ENCODE data around the gene FAXDC2.

FAXDC2 gene

GRCh38 chr5:154816891-154817492 lies 33.4 kb downstream of the FAXDC2 start:
- Histone ChIP-seq H3K4me3 (ENCODE audit: low read length) (no peak overlapping the region), H3K4me1 (ENCODE audit: insufficient read depth, low read length) (no peaks in the 10 kb centered on the region), H3K27me3 (ENCODE audit: insufficient read depth, low read length) (no peaks in the 10 kb centered on the region), H2AFZ (ENCODE audit: low read depth, low read length) (no peak overlapping the region), H3K9me3 (ENCODE audit: low read length) (no peaks in the 10 kb centered on the region), H3K36me3 (ENCODE audit: insufficient read depth, low read length) (peaks cover 62% of the 10 kb centered on the region)

GRCh38 chr5:154815684-154816247 lies 34.6 kb downstream of the FAXDC2 start:
- no peaks in the 10 kb centered on the region for H3K4me1 ChIP-seq (ENCODE audit: insufficient read depth, low read length)
- H3K27me3 ChIP-seq (ENCODE audit: insufficient read depth, low read length) = no peaks in the 10 kb centered on the region
- peaks cover 70% of the 10 kb centered on the region for H3K36me3 ChIP-seq (ENCODE audit: insufficient read depth, low read length)
- no peak overlapping the region for H3K4me3 ChIP-seq (ENCODE audit: low read length)
- H3K9me3 ChIP-seq (ENCODE audit: low read length) = no peaks in the 10 kb centered on the region
- no peak overlapping the region for H2AFZ ChIP-seq (ENCODE audit: low read depth, low read length)

GRCh38 chr5:154815025-154815424 lies 35.4 kb downstream of the FAXDC2 start:
- Histone ChIP-seq H3K4me1 (ENCODE audit: insufficient read depth, low read length) (no peaks in the 10 kb centered on the region), H3K4me3 (ENCODE audit: low read length) (no peak overlapping the region), H3K9me3 (ENCODE audit: low read length) (no peaks in the 10 kb centered on the region), H3K36me3 (ENCODE audit: insufficient read depth, low read length) (peaks cover 74% of the 10 kb centered on the region), H3K27me3 (ENCODE audit: insufficient read depth, low read length) (no peaks in the 10 kb centered on the region), H2AFZ (ENCODE audit: low read depth, low read length) (no peak overlapping the region)

- Histone ChIP-seq H2AFZ (ENCODE audit: low read depth, low read length) (no peak overlapping the region), H3K4me1 (ENCODE audit: insufficient read depth, low read length) (no peaks in the 10 kb centered on the region), H3K36me3 (ENCODE audit: insufficient read depth, low read length) (peaks cover 76% of the 10 kb centered on the region), H3K9me3 (ENCODE audit: low read length) (no peaks in the 10 kb centered on the region), H3K4me3 (ENCODE audit: low read length) (no peak overlapping the region), H3K27me3 (ENCODE audit: insufficient read depth, low read length) (no peaks in the 10 kb centered on the region)
These were observed 36.7 kb downstream of the FAXDC2 start for GRCh38 chr5:154813736-154814135.

- H3K36me3 ChIP-seq (ENCODE audit: insufficient read depth, low read length) = peaks cover 80% of the 10 kb centered on the region
- H2AFZ ChIP-seq (ENCODE audit: low read depth, low read length) = no peak overlapping the region
- no peak overlapping the region for H3K4me3 ChIP-seq (ENCODE audit: low read length)
- no peaks in the 10 kb centered on the region for H3K27me3 ChIP-seq (ENCODE audit: insufficient read depth, low read length)
- H3K9me3 ChIP-seq (ENCODE audit: low read length) = no peaks in the 10 kb centered on the region
- H3K4me1 ChIP-seq (ENCODE audit: insufficient read depth, low read length) = no peaks in the 10 kb centered on the region
These were observed 37.2 kb downstream of the FAXDC2 start for GRCh38 chr5:154813158-154813557.

- Histone ChIP-seq H3K4me3 (ENCODE audit: low read length) (no peak overlapping the region), H2AFZ (ENCODE audit: low read depth, low read length) (no peak overlapping the region), H3K4me1 (ENCODE audit: insufficient read depth, low read length) (no peaks in the 10 kb centered on the region), H3K9me3 (ENCODE audit: low read length) (no peaks in the 10 kb centered on the region), H3K36me3 (ENCODE audit: insufficient read depth, low read length) (peaks cover 79% of the 10 kb centered on the region), H3K27me3 (ENCODE audit: insufficient read depth, low read length) (no peaks in the 10 kb centered on the region)
These were observed 38.5 kb downstream of the FAXDC2 start for GRCh38 chr5:154811653-154812465.

GRCh38 chr5:154811239-154811638 lies 39.2 kb downstream of the FAXDC2 start:
- H3K9me3 ChIP-seq (ENCODE audit: low read length) = no peaks in the 10 kb centered on the region
- H3K36me3 ChIP-seq (ENCODE audit: insufficient read depth, low read length) = peaks cover 81% of the 10 kb centered on the region
- no peaks in the 10 kb centered on the region for H3K27me3 ChIP-seq (ENCODE audit: insufficient read depth, low read length)
- no peak overlapping the region for H3K4me3 ChIP-seq (ENCODE audit: low read length)
- no peaks in the 10 kb centered on the region for H3K4me1 ChIP-seq (ENCODE audit: insufficient read depth, low read length)
- H2AFZ ChIP-seq (ENCODE audit: low read depth, low read length) = no peak overlapping the region

GRCh38 chr5:154806176-154806575 lies 44.2 kb downstream of the FAXDC2 start:
- Histone ChIP-seq H2AFZ (ENCODE audit: low read depth, low read length) (no peak overlapping the region), H3K27me3 (ENCODE audit: insufficient read depth, low read length) (no peaks in the 10 kb centered on the region), H3K4me3 (ENCODE audit: low read length) (no peak overlapping the region), H3K36me3 (ENCODE audit: insufficient read depth, low read length) (peaks cover 85% of the 10 kb centered on the region), H3K9me3 (ENCODE audit: low read length) (no peaks in the 10 kb centered on the region), H3K4me1 (ENCODE audit: insufficient read depth, low read length) (no peaks in the 10 kb centered on the region)

GRCh38 chr5:154802050-154802449 lies 48.4 kb downstream of the FAXDC2 start:
- Histone ChIP-seq H3K9me3 (ENCODE audit: low read length) (no peaks in the 10 kb centered on the region), H2AFZ (ENCODE audit: low read depth, low read length) (no peak overlapping the region), H3K4me1 (ENCODE audit: insufficient read depth, low read length) (no peaks in the 10 kb centered on the region), H3K4me3 (ENCODE audit: low read length) (no peak overlapping the region), H3K36me3 (ENCODE audit: insufficient read depth, low read length) (peaks cover 96% of the 10 kb centered on the region), H3K27me3 (ENCODE audit: insufficient read depth, low read length) (no peaks in the 10 kb centered on the region)

- Histone ChIP-seq H2AFZ (ENCODE audit: low read depth, low read length) (no peak overlapping the region), H3K36me3 (ENCODE audit: insufficient read depth, low read length) (peaks cover 95% of the 10 kb centered on the region), H3K27me3 (ENCODE audit: insufficient read depth, low read length) (no peaks in the 10 kb centered on the region), H3K4me1 (ENCODE audit: insufficient read depth, low read length) (no peaks in the 10 kb centered on the region), H3K4me3 (ENCODE audit: low read length) (no peak overlapping the region), H3K9me3 (ENCODE audit: low read length) (no peaks in the 10 kb centered on the region)
These were observed 49.3 kb downstream of the FAXDC2 start for GRCh38 chr5:154801083-154801482.

GRCh38 chr5:154800582-154800981 lies 49.8 kb downstream of the FAXDC2 start:
- peaks cover 91% of the 10 kb centered on the region for H3K36me3 ChIP-seq (ENCODE audit: insufficient read depth, low read length)

GRCh38 chr5:154797762-154798161 lies 52.6 kb downstream of the FAXDC2 start:
- no peak overlapping the region for H3K4me3 ChIP-seq (ENCODE audit: low read length)
- no peak overlapping the region for H2AFZ ChIP-seq (ENCODE audit: low read depth, low read length)
- H3K4me1 ChIP-seq (ENCODE audit: insufficient read depth, low read length) = no peaks in the 10 kb centered on the region
- no peaks in the 10 kb centered on the region for H3K9me3 ChIP-seq (ENCODE audit: low read length)
- peaks cover 90% of the 10 kb centered on the region for H3K36me3 ChIP-seq (ENCODE audit: insufficient read depth, low read length)
- no peaks in the 10 kb centered on the region for H3K27me3 ChIP-seq (ENCODE audit: insufficient read depth, low read length)

More at GRCh38 chr5:154800582-154800981, 49.8 kb downstream of the FAXDC2 start:
- H3K9me3 ChIP-seq (ENCODE audit: low read length) = no peaks in the 10 kb centered on the region
- H3K4me1 ChIP-seq (ENCODE audit: insufficient read depth, low read length) = no peaks in the 10 kb centered on the region
- no peak overlapping the region for H3K4me3 ChIP-seq (ENCODE audit: low read length)
- no peak overlapping the region for H2AFZ ChIP-seq (ENCODE audit: low read depth, low read length)
- no peaks in the 10 kb centered on the region for H3K27me3 ChIP-seq (ENCODE audit: insufficient read depth, low read length)

- H3K36me3 ChIP-seq (ENCODE audit: insufficient read depth, low read length) = peaks cover 87% of the 10 kb centered on the region
- no peaks in the 10 kb centered on the region for H3K9me3 ChIP-seq (ENCODE audit: low read length)
- H3K4me1 ChIP-seq (ENCODE audit: insufficient read depth, low read length) = no peaks in the 10 kb centered on the region
- no peak overlapping the region for H2AFZ ChIP-seq (ENCODE audit: low read depth, low read length)
- H3K4me3 ChIP-seq (ENCODE audit: low read length) = no peak overlapping the region
- H3K27me3 ChIP-seq (ENCODE audit: insufficient read depth, low read length) = no peaks in the 10 kb centered on the region
These were observed 55.2 kb downstream of the FAXDC2 start for GRCh38 chr5:154795235-154795596.
